HG02981 (cell line): Measurements from ENCODE around the gene ZNF77.
"Not testable (repeated sequence)": the region's sequence is repeated elsewhere in the genome, so short reads cannot be mapped to it uniquely, and the experiment has no call there.

Experiments
- ATAC-seq: cut with Tn5 transposase; IDR thresholded peaks from one replicate; pipeline ENCODE4 v1.9.1; 2021; ENCODE audit warnings: mild to moderate bottlenecking, moderate library complexity; ENCODE audit not compliant: unreplicated experiment

ZNF77 gene

DNA sequence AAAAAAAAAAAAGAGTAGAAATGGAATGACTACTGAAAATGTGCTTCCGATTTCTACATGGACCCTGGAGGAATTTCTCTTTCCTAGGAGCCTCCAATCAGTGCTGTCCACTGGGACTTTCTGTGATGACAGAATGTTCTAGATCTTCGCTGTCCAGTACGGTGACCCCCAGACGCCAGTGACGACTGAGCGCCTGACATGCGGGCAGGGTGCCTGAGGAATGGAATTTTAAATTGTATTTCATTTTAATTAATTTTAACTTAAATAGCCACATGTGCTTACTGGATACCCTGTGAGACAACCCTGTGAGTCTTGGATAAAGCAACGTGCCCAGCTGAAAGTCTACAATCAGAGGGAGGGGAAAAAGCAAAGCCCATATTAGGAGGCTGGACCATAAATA, 28.5 kb upstream of the ZNF77 start:
- ATAC-seq: no peak

DNA sequence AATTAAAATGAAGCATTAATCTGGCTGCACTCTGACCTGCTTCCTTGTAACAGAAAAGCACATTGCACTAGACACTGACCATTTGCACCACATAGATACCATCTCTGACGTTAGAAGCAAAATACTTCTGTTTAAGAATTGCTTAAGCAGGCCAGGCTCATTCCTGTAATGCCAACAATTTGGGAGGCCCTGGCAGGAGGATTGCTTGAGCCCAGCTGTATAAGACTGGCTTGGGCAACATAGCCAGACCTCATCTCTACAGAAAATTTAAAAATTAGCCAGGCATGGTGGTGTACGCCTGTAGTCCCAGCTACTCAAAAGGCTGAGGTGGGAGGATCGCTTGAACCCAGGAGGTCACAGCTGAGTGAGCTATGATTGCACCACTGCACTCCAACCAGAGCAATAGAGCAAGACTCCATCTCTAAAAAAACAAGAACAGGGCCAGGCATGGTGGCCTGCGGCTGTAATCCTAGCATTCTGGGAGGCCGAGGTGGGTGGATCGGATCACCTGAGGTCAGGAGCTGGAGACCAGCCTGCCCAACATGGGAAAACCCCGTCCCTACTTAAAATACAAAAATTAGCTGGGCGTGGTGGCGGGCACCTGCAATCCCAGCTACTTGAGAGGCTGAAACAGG, 25.5 kb upstream of the ZNF77 start:
- ATAC-seq: no peak

DNA sequence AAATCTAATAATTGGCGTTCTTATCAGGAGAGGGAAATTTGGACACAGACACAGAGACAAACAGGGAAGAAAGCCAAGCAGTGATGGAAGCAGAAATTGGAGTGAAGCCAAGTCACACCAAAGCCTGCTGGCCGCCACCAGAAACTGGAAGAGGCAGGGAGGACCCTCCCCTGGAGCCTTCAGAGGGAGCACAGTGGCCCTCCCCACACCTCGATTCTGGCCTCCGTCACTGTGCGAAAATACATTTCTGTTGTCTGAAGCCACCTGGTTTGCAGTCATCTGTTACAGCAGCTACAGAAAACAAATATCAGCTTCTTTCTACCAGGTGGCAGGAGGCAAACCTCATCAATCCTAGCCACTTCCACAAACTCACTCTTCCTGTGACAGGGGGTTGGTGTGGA, 24.3 kb upstream of the ZNF77 start:
- no peak for ATAC-seq

DNA sequence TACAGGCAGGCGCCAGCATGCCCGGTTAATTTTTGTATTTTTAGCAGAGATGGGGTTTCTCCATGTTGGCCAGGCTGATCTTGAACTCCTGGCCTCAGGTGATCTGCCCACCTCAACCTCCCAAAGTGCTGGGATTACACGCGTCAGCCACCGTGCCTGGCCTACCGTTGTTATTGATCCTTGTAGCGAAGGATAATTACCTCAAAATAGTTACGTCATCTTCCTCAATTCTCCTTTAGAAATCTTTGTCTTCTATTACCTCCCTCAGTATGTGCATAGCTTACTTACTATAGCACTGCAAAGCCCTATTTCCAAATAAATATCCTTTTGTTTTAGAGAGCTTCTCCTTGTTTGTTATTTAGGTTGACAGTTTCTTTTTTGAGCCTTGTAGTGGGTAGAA, 23.2 kb upstream of the ZNF77 start:
- ATAC-seq: no peak

DNA sequence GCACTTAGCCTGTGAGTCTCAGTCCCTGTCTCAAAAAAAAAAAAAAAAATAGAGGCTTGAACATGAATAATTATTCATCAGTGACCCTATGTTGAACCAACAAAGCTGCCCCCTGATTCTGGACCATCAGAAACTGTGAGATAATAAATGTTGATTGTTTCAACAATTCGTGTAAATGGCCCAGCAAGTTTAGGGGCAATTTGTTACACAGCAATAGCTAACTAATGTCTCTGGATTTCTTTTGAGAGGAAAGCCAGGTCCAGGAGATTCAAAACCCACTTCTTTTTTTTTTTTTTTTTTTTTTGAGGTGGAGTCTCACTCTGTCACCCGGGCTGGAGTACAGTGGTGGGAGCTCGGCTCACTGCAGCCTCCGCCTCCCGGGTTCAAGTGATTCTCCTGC, 20.1 kb upstream of the ZNF77 start:
- ATAC-seq: no peak

DNA sequence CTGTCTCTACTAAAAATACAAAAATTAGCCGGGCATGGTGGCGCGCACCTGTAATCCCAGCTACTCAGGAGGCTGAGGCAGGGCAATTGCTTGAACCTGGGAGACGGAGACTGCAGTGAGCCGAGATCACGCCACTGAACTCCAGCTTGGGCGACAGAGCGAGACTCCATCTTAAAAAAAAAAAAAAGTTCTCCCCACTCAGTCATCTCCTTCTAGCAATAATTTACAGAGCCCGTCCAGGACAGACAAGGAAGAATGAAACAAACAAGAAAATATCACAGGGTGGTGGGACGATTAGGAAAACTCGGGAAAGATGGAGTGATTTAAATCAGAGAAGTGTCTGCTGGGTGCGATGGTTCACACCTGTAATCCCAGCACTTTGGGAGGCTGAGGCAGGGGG, 18.9 kb upstream of the ZNF77 start:
- not testable (repeated sequence) for ATAC-seq

DNA sequence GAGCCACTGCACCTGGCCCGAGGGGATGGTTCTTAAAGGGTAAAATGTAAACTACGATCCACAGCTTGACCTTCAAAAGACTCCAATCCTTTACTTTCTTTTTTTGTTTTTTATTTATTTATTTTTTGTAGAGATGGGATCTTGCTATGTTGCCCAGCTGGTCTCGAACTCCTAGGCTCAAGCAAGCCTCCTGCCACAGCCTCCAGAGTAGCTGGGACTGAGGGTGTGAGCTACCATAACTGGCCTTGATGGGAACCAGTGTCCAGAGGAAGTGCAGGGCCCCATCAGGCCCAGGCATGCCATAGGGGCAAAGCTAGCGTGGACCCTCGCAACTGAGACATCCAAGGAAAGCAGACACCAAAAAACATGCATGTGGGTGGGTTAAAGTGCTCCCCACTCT, 18.4 kb upstream of the ZNF77 start:
- ATAC-seq: no peak

DNA sequence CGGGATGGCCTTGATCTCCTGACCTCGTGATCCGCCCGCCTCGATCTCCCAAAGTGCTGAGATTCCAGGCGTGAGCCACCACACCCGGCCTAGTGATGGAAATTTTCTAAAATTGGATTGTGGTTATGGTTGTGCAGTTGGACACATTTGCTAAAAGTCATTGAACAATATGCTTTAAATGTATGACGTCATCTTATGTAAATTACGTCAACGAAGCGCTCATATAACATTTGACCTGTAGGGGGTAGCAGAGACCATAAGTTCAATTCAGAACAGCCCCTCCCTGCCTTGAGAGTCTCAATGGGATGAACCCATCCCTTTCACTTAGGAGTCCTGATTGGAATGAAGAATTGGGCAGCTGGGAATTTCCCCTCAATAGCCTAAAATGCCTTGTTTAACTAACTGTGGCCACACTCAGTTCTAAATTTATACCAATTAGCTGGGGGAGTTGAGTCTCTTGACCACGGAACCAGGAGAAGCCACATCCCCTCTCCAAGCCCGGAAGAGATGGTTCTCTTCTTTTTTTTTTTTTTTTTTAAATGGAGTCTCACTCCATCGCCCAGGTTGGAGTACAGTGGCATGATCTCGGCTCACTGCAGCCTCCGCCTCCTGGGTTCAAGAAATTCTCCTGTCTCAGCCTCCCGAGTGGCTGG, 17.4 kb upstream of the ZNF77 start:
- no peak for ATAC-seq

DNA sequence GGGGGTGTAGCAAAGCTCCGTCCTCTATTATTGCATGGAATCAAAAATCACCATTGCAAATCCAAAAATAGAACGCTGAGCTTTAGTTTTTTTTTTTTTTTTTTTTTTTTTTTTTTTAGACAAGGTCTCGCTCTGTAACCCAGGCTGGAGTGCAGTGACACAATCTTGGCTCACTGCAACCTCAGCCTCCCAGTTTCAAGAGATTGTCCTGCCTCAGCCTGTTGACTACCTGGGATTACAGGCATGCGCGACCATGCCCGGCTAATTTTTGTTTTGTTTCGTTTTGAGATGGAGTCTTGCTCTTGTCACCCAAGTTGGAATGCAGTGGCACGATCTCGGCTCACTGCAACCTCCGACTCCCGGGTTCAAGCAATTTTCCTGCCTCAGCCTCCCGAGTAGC, 15.3 kb upstream of the ZNF77 start:
- ATAC-seq: no peak

DNA sequence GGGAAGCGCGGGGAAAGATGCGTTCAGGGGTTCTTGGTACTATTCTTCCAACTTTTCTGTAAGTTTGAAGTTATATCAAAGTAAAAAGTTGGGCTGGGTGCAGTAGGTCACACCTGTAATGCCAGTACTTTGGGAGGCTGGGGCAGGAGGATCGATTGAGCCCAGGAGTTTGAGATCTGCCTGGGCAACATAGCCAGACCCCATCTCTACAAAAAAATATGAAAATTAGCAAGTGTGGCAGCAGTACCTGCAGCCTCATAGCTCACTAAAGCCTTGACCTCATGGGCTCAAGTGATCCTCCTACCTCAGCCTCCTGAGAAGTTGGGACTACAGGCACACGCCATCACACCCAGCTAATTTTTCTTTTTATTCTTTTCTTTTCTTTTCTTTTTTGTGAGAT, 12.4 kb upstream of the ZNF77 start:
- no peak for ATAC-seq

DNA sequence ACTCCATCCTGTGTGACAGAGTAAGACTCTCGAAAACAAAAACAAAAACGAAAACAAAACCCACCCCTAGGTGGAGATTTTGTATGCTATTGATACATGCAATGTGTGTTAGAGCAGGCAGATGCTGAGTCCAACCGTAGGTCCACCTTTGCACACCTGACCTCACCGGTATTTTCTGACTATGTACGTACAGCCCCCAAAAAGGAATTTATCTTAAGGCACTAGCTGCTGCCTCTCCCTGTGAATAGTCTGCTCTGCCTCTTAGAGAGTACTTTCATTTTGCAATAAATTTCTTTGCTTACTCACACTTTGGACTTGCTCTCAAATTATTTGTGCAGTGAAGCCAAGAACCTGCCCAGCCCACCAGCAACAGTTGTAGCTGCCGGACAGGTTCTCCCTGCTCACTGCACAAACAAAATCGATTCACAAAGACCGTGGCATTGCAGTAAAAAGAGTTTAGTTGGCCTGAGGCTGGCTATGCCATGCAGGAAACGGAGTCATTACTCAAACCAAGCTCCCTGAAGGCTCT, 8.2 kb upstream of the ZNF77 start:
- no peak for ATAC-seq

DNA sequence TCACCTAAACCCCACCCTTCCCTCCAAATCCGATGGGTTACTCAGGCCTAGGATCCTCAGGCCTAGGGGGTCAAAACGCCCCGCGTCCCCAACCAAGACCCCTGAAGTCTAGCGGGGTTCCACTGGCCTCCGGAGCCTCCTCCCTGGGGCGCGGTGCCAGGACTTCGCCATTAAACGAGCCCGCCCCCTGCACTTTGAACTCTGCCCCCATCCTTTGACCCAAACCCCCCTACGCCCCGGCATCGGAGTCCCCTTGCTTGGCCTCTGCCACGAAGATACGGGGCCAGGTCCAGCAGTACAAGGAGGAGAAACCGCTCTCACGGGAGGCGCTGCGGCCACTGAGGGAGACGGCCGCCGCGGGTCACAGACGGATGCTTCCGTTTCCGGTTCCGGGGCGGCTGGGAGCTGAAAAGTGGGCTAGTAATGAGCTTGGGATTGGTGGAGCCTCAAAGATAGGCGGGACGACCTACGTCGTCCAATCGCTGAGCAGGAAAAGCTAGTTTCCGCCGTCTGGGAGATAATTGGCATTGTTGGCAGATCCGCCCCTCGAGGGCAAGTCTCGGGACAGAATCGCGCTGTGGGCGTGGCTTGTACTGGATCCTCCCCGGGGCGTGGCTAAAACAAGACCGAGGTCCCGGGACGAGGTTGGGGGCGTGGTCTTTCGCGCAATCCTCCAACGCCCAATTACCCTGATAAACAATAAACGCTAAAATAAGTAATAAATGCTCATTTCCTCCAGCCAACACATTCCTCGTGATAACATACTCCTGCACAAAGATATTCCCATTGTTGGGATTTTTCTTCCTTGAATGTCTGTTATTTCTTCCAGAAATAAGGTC, 5.7 kb upstream of the ZNF77 start:
- peak; percentile 89 for ATAC-seq

DNA sequence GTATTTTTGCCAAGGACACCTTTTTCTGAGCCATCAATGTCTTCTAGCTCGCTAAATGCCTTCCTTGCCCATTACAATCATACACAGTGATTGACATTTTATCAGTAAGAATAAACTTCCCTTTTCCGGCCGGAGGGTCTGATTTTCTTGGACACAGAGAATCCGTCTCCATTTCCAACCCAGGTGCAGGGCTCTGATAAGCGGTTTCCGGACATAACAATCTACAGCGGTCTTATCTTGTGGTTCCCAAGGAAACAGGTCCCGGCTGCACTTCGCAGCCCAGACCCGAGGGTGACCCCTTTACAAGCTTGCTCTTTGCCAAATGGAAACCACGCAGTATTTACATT, 5.1 kb upstream of the ZNF77 start:
- ATAC-seq: no peak

DNA sequence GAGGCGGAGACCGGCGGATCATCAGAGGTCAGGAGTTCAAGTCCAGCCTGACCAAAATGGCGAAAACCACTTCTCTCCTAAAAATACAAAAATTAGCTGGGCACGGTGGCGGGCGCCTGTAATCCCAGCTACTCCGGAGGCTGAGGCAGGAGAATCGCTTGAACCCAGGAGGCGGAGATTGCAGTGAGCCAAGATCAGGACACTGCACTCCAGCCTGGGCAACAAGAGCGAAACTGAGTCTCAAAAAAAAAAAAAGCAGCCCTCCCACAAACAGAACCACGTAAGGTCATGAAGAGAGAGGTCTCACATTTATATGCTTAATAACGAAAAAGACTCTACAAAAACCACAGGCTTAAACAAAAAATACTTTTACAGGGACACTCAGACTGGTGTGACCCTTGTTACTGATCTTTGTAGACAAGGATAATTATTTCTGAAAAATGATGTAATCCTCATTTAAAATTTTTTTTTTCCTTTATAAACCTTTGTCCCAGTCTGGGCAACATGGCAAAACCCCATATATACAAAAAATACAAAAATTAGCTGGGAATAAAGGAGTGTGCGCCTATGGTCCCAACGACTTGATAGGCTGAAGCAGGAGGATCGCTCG, 909 bp upstream of the ZNF77 start:
- no peak for ATAC-seq

DNA sequence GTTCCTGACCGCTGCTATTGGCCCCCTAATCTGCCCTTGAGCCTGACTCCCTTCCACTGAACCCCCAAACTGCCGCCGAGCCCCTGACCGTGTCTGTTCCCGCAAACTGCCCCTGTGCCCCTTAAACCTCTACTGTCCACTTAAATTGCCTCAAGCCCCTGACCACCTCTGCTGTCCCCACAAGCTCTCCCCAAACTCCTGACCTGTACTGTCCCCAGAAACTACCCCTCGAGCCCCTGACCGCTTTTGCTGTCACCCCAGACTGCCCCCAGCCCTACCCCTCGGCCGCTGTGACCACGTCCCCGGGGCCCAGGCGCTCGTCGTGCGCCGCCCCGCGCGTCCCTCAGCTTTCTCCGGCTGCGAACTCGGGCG, 382 bp downstream of the ZNF77 start:
- no peak for ATAC-seq

DNA sequence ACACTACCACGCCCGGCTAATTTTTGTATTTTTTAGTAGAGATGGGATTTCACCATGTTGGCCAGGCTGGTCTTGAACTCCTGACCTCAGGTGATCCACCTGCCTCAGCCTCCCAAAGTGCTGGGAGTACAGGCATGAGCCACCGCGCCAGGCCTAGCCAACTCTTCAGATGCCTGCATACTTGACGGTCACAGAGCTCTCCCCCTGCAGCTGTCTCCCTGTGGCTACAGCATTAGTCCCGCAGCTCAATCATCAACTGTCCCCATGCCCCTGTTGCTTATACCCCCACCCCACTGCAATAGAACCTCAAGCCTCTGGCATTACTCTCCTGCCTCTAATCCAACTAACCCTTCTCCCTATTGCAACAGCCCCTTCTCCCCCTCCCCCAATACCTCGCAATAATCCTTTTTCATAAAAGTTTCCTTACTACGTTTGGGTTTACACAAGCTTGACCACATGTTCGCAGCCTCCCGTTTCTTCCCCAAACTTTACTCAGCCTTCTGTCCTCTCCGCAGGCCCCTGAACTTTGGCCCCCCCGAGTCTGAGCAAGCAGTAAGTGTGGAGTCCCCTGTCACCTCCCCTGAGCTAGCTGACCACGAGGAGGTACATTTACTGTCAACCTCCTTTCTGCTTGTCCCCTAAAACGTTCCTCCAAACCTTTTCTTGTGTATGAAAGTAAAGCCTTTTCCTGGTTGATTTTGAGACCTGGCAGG, 1.7 kb downstream of the ZNF77 start:
- no peak for ATAC-seq

DNA sequence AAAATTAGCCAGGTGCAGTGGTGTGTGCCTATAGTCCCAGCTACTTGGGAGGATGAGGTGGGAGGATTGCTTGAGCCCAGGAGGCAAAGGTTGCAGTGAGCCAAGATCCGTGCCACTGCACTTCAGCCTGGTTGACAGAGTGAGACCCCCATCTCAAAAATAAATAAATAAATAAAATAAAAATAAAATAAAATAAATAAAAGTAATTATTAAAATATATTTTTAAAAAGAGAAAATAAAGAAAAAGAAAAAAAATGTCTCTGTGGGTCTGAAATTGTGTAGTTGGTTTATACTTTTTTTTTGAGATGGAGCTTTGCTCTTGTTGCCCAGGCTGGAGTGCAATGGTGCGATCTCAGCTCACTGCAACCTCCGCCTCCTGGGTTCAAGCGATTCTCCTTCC, 8.9 kb downstream of the ZNF77 start:
- not testable (repeated sequence) for ATAC-seq

DNA sequence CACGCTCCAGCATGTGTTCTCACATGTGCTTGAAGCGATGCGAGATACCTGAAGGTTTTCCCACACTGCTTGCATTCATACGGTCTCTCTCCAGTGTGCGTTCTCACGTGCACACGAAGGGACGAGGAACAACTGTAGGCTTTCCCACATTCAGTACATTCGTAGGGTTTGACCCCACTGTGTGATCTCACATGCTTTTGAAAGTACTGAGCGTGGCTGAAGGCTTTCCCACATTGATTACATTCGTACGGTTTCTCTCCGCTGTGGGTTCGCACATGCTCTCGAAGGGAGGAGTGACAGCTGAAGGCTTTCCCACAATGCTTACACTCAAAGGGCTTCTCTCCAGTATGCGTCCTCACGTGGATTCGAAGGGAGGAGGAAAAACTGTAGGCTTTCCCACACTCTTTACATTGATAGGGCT, 11.3 kb downstream of the ZNF77 start:
- ATAC-seq: no peak

DNA sequence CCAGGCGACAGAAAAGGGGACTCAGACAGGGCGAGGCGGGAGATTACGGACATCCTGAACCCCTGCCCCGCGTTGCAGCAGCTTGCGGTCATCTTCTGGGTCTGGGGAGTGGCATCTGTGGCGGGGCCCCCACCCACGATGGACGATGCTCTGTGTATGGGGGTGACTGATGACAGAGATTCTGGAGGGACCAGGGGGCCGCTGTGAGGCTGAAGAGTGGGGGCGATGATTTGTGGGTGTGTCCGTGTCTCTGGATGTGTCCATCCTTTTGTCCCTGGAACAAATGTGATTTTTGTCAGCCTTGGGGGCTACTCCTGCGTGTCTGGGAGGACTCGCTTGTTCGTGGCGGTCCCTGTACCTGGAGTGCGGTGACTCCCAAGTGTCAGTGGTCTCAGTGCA, 17.7 kb downstream of the ZNF77 start:
- no peak for ATAC-seq

DNA sequence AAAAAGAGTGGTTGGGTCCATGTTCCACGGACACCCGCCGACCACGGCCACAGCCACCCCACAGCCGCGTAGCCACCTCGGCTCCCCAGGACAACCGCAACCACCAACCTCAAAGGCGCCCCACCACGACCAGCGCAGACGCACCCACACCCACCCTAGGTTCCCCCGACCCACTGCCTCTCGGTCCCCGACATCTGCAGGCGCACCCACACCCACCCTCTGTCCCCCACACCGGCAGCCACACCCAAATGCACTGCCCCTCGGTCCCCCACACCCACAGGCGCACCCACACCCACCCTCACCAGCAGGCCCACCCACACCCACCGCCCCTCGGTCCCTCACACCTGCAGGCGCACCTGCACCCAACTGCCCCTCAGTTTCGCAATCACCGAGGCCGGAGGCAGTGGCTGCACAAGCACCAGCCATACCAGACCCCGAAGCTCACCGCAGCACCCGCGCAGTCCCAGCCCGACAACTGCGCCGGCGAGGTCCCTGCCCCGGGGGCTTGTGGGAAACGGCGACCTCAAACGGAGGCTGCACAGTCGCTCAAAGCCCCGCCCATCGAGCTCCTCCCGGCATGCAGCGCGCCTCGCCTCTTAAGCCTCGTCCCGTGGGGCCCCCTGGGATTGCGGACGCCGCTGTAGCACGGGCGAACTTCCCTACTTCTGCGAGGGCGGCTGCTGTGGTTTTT, 18.3 kb downstream of the ZNF77 start:
- no peak for ATAC-seq
